Measurements from ENCODE around the gene SLC38A5.
"Not testable (repeated sequence)": the region's sequence is repeated elsewhere in the genome, so short reads cannot be mapped to it uniquely, and the experiment has no call there.

Gene SLC38A5

GRCh38 chrX:48470110-48470832 is at the start of gene SLC38A5:
TSS of gene SLC38A5 (minus strand) at chrX:48470260. CDS start at chrX:48467924, 2,336 bp downstream.
- in situ Hi-C loops (cut with MboI; ENCODE audit: low sequenced_read_pairs) = no loop called here

GRCh38 chrX:48519481-48519880 is 49.4 kb upstream of the SLC38A5 start:
- in situ Hi-C loops (cut with MboI; ENCODE audit: low sequenced_read_pairs) = not testable (repeated sequence)

GRCh38 chrX:48516987-48517386 is 46.9 kb upstream of the SLC38A5 start:
- in situ Hi-C loops (cut with MboI; ENCODE audit: low sequenced_read_pairs) = no loop called here

- in situ Hi-C loops (cut with MboI; ENCODE audit: low sequenced_read_pairs) = no loop called here
Observed at GRCh38 chrX:48516285-48516684, 46.2 kb upstream of the SLC38A5 start.

- in situ Hi-C loops (cut with MboI; ENCODE audit: low sequenced_read_pairs) = no loop called here
Observed at GRCh38 chrX:48515842-48516241, 45.8 kb upstream of the SLC38A5 start.

- in situ Hi-C loops (cut with MboI; ENCODE audit: low sequenced_read_pairs) = no loop called here
Observed at GRCh38 chrX:48514868-48515460, 44.9 kb upstream of the SLC38A5 start.

GRCh38 chrX:48514126-48514806 is 44.2 kb upstream of the SLC38A5 start:
- in situ Hi-C loops (cut with MboI; ENCODE audit: low sequenced_read_pairs) = no loop called here

GRCh38 chrX:48513670-48514069 is 43.6 kb upstream of the SLC38A5 start:
- in situ Hi-C loops (cut with MboI; ENCODE audit: low sequenced_read_pairs) = no loop called here

- in situ Hi-C loops (cut with MboI; ENCODE audit: low sequenced_read_pairs) = no loop called here
Observed at GRCh38 chrX:48512371-48512935, 42.4 kb upstream of the SLC38A5 start.

GRCh38 chrX:48511560-48511959 is 41.5 kb upstream of the SLC38A5 start:
- in situ Hi-C loops (cut with MboI; ENCODE audit: low sequenced_read_pairs) = no loop called here

GRCh38 chrX:48509619-48510018 is 39.6 kb upstream of the SLC38A5 start:
- in situ Hi-C loops (cut with MboI; ENCODE audit: low sequenced_read_pairs) = no loop called here

- in situ Hi-C loops (cut with MboI; ENCODE audit: low sequenced_read_pairs) = no loop called here
Observed at GRCh38 chrX:48509245-48509590, 39.2 kb upstream of the SLC38A5 start.

GRCh38 chrX:48508400-48509244 is 38.6 kb upstream of the SLC38A5 start, which contains the start of gene PORCN:
TSS of gene PORCN (plus strand) at chrX:48508992. CDS start at chrX:48509821, 829 bp downstream.
- in situ Hi-C loops (cut with MboI; ENCODE audit: low sequenced_read_pairs) = no loop called here

- in situ Hi-C loops (cut with MboI; ENCODE audit: low sequenced_read_pairs) = no loop called here
Observed at GRCh38 chrX:48507246-48507645, 37.2 kb upstream of the SLC38A5 start.

GRCh38 chrX:48505481-48505880 is 35.4 kb upstream of the SLC38A5 start:
- in situ Hi-C loops (cut with MboI; ENCODE audit: low sequenced_read_pairs) = no loop called here

- in situ Hi-C loops (cut with MboI; ENCODE audit: low sequenced_read_pairs) = no loop called here
Observed at GRCh38 chrX:48504261-48504660, 34.2 kb upstream of the SLC38A5 start.

GRCh38 chrX:48498374-48498809 is 28.3 kb upstream of the SLC38A5 start:
- in situ Hi-C loops (cut with MboI; ENCODE audit: low sequenced_read_pairs) = no loop called here

GRCh38 chrX:48497871-48498270 is 27.8 kb upstream of the SLC38A5 start:
- in situ Hi-C loops (cut with MboI; ENCODE audit: low sequenced_read_pairs) = no loop called here

- in situ Hi-C loops (cut with MboI; ENCODE audit: low sequenced_read_pairs) = no loop called here
Observed at GRCh38 chrX:48496660-48497059, 26.6 kb upstream of the SLC38A5 start.

- in situ Hi-C loops (cut with MboI; ENCODE audit: low sequenced_read_pairs) = no loop called here
Observed at GRCh38 chrX:48493890-48494364, 23.9 kb upstream of the SLC38A5 start.

Measured in hTERT RPE-1 (cell line).